Epithelial cell of prostate (primary cell): ENCODE results near the gene CCSER2.
"Not testable (repeated sequence)": the region's sequence is repeated elsewhere in the genome, so short reads cannot be mapped to it uniquely, and the experiment has no call there.

ENCODE experiments used
- DNase-seq: peaks from one replicate; pipeline ENCODE4 v3.0.0-alpha.2; 2011; ENCODE audit warnings: low read depth, low spot score
- H3K27ac ChIP-seq: fragments of 450-650 bp; 2 replicates; pipeline ENCODE4 v1.5.1; 2017; ENCODE audit warnings: mild to moderate bottlenecking

The CCSER2 gene

GRCh38 chr10:84308481-84309304 is 19.7 kb upstream of the CCSER2 start:
- DNase-seq: no peak
- no peak overlapping the region for H3K27ac ChIP-seq

DNA sequence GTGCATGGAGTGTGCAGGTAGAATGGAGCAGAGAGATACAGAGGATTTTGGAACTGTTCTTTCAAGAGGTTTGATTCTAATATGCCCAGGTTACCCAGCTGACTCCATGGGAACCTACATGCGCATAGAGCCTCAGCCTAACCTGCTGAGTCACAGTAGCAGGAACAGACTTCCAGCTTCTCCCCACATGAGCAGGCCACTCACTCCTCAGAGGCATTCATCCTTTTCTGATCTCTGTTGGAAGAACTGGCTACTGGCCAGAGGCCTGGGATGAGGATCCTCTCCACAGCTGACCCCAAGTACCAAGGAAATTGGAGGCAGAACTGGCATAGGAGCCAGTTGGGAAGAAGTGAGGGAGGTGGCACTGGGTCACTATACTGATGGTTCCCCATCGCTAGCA is 17.9 kb upstream of the CCSER2 start:
- no peak overlapping the region for H3K27ac ChIP-seq
- DNase-seq: no peak

GRCh38 chr10:84311576-84311975 is 16.8 kb upstream of the CCSER2 start:
- DNase-seq: no peak
- H3K27ac ChIP-seq: no peak overlapping the region

- no peak for DNase-seq
- no peak overlapping the region for H3K27ac ChIP-seq
Observed at GRCh38 chr10:84312816-84313215, 15.6 kb upstream of the CCSER2 start.

GRCh38 chr10:84314275-84314674 is 14.1 kb upstream of the CCSER2 start:
- H3K27ac ChIP-seq: no peak overlapping the region
- no peak for DNase-seq

DNA sequence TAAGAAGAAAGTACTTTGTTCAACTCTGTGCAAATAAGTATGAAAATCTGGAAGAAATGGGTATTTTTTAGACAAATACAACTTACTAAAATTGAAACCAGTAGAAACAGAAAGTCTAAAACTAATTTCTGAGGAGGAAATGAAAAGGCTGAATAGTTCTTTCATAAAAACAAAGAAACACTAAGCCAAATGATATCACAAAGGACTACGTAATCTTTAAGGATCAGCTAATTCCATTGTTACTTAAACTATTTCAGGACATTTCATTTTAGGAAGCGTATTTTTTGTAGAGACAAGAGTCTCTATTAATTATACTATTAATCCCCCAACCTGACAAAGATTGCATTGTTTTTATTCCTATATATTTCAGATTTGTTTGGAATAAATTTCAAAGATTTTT is 11.2 kb upstream of the CCSER2 start:
- no peak for DNase-seq
- no peak overlapping the region for H3K27ac ChIP-seq

GRCh38 chr10:84321902-84322301 is 6.5 kb upstream of the CCSER2 start:
- no peak overlapping the region for H3K27ac ChIP-seq

GRCh38 chr10:84323566-84323965 is 4.8 kb upstream of the CCSER2 start:
- DNase-seq: not testable (repeated sequence)

More at GRCh38 chr10:84321902-84322301, 6.5 kb upstream of the CCSER2 start:
- DNase-seq: no peak

GRCh38 chr10:84326995-84327394 is 1.4 kb upstream of the CCSER2 start:
- DNase-seq, H3K27ac ChIP-seq: not testable (repeated sequence)

More at GRCh38 chr10:84323566-84323965, 4.8 kb upstream of the CCSER2 start:
- H3K27ac ChIP-seq: not testable (repeated sequence)

- DNase-seq: no peak
- peak overlapping the region; percentile 83 for H3K27ac ChIP-seq
Observed at GRCh38 chr10:84329196-84329611, 815 bp downstream of the CCSER2 start.

DNA sequence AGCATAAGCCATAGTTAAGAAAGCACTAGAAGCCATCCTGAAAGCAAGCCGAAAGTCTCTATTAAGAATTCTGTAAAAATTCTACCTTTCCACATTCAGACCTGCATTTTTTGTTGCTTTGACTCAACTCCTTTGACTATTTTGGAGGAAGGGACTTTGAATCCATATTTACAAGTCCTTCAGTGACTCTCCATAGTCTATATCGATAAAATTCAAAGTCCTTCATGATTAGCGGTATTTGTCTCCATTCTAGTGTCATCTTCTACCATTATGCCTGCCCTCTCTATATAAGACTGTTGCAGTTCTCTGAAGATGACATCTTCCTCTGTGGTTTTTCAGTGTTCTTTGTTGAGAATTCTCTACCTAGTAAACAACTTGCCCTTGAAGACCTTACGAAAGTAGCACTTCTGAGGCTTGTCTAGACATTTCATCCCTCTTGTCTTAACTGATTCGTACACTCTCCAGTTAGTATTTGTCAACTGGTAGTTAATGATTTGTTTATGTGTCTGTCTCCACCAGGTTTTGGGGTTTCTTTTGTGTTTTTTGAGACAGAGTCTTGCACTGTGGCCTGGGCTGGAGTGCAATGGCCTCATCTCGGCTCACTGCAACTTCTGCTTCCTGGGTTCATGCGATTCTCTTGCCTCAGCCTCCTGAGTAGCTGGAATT is 1.7 kb downstream of the CCSER2 start:
- no peak overlapping the region for H3K27ac ChIP-seq
- DNase-seq: no peak

GRCh38 chr10:84331091-84331490 is 2.7 kb downstream of the CCSER2 start:
- DNase-seq: no peak
- no peak overlapping the region for H3K27ac ChIP-seq

GRCh38 chr10:84333864-84334451 is 5.6 kb downstream of the CCSER2 start:
- no peak overlapping the region for H3K27ac ChIP-seq
- no peak for DNase-seq

DNA sequence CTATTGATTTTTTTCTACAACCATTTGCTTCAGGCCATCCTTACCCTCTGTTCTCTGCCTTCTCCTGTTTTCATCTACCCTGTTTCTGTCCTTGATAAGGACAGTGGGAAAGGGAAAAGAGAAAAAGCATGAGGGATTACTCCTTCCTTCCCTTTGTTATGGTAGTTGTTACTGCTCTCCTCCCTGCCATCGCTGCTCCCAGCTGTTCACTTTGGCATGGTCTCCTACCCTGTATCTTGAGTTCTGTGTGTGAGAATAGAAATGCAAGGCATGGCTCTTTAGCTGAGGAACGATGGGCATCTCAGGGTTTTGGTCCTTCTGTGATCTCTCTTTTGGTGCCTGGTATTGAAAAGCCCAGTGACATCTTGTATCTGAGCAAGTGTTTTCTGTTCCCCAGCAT is 6.4 kb downstream of the CCSER2 start:
- no peak for DNase-seq
- no peak overlapping the region for H3K27ac ChIP-seq

- DNase-seq: no peak
Observed at GRCh38 chr10:84335516-84335915, 7.1 kb downstream of the CCSER2 start.

DNA sequence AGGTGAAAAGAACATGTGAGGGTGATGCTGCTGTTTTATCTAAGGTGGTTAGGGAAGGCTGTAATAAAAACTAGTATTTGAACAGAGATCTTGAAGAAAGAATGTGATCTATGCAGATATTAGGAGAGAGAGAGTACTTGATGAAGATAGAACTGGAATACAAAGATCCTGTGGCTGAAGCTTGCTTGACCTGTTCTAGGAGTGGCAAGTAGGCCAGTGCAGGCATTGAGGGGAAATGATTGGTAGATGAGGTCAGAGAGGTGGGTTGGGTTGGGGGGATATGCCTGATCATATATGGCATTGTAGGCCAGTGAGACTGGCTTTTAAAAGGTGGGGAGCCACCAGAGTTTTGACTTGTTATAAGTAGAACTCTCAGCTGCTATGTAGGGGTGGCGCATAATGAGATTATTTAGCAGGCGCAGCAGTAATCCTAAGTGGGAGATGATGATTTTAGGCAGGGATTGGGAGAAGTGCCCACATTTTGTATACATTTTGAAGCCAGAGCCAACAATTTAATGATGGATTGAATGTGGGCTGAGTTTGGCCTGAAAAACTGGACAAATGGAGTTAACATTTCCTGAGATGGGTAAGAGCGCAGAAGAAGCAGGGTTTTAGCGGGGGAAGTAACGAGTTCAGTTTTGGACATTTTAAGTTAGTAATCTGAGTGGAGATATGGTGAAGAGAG is 8.2 kb downstream of the CCSER2 start:
- peak overlapping the region; percentile 46 for H3K27ac ChIP-seq

More at GRCh38 chr10:84335516-84335915, 7.1 kb downstream of the CCSER2 start:
- peak overlapping the region; percentile 46 for H3K27ac ChIP-seq

GRCh38 chr10:84337199-84337598 is 8.8 kb downstream of the CCSER2 start:
- H3K27ac ChIP-seq: peak overlapping the region; percentile 46
- no peak for DNase-seq

More for the DNA sequence above, 8.2 kb downstream of the CCSER2 start:
- no peak for DNase-seq

DNA sequence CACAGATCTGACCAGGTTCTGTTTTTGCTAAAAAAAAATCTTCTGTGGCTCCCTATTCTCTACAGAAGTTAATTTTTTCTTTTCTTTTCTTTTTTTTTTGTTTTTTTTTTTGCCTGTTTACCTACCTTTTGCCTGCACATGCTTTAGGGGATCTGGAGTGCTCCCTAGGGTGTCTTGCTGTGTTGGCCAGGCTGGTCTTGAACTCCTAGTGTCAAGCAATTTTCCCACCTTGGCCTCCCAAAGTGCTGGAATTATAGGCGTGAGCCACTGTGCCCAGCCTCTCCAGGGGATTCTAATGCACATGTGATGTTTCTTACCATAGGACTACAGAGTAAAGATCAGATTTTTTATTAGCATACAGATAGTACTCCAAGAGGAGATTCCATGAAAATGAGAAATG is 10.6 kb downstream of the CCSER2 start:
- H3K27ac ChIP-seq: no peak overlapping the region
- no peak for DNase-seq

DNA sequence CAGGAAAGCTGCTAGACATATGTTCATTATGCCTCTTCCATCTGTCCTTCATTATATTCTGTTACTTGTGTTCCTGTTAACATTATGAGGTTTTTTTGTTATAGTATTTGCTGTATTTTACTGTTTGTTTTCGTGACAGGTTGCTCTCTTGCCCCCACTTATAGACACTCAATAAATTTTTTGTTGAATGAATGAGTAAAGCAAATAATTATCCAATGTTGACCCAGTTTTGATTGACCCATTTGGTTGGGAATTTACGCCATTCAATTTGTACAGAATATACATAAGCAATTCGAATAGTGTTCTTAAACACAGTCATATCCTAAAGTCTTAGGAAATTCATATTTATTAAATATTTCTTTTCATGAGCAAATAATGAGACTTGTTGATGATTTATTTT is 11.8 kb downstream of the CCSER2 start:
- DNase-seq: no peak
- no peak overlapping the region for H3K27ac ChIP-seq
